ENCODE measurements around the gene EGFR. TPM values are rescaled to one million over a fixed set of nuclear protein-coding genes. Genes with fewer than 3 reads are reported as not detected.

The EGFR gene
- total and polyA plus RNA-seq, 2 donors (not counting 3 experiments of a cell fraction or from before 2014, with no cell fraction given), result 1.5 to 4.1 TPM

GRCh38 chr7:55036950-55037736 is 18.3 kb downstream of the EGFR start:
- POLR2A ChIA-PET, result no interaction called here
- Histone ChIP-seq H3K79me2 (ENCODE audit: control insufficient read depth, insufficient read depth, low read length) (no peaks in the 10 kb centered on the region), H3K4me1 (ENCODE audit: control insufficient read depth, extremely low read depth, insufficient read depth, low read length) (no peaks in the 10 kb centered on the region), H3K27me3 (ENCODE audit: control insufficient read depth in 2 of 2, insufficient read depth in 2 of 2, low read length in 2 of 2) (no peaks in the 10 kb centered on the region), H3K9me1 (replicated peaks; ENCODE audit: control insufficient read depth, extremely low read depth, insufficient read depth, low read length) (no peaks in the 10 kb centered on the region), H3K4me3 (replicated peaks in 1 of 3; ENCODE audit: insufficient read depth in 1 of 3, low read depth in 1 of 3, low read length in 3 of 3) (no peak overlapping the region), H3K9ac (replicated peaks; ENCODE audit: extremely low read depth, insufficient read depth, low read length) (no peak overlapping the region), H4K20me1 (replicated peaks; ENCODE audit: control insufficient read depth, extremely low read depth, insufficient read depth, low read length) (no peaks in the 10 kb centered on the region), H3K9me3 (replicated peaks; ENCODE audit: control insufficient read depth, insufficient read depth, low read length) (no peaks in the 10 kb centered on the region), H3K4me2 (ENCODE audit: insufficient read depth, low read length) (no peak overlapping the region), H2AFZ (ENCODE audit: low read depth, low read length) (no peak overlapping the region), H3K36me3 (ENCODE audit: control insufficient read depth in 2 of 2, extremely low read depth in 1 of 2, insufficient read depth in 2 of 2, low read length in 2 of 2) (no peaks in the 10 kb centered on the region), H3K27ac (ENCODE audit: insufficient read depth, low read depth, low read length) (no peak overlapping the region)
- intact Hi-C loops (cut with micrococcal nuclease), result no loop called here
- TF ChIP-seq MYC (IDR thresholded peaks at IDR 0.05; ENCODE audit: low read depth, low read length), result no peak
- TF ChIP-seq GATA2 (IDR thresholded peaks at IDR 0.05; ENCODE audit: insufficient read depth, insufficient read length, low read depth, low read length), result no peak
- TF ChIP-seq POLR2AphosphoS5 (IDR thresholded peaks at IDR 0.05; ENCODE audit: insufficient read depth, low read depth, low read length), result no peak
- no peak for TF ChIP-seq EZH2 (IDR thresholded peaks at IDR 0.05; ENCODE audit: borderline replicate concordance, low read depth, low read length, severe bottlenecking)
- TF ChIP-seq JUN (IDR thresholded peaks at IDR 0.05; ENCODE audit: borderline replicate concordance, insufficient read depth, insufficient read length, low read depth), result no peak
- TF ChIP-seq, protein P1, sequence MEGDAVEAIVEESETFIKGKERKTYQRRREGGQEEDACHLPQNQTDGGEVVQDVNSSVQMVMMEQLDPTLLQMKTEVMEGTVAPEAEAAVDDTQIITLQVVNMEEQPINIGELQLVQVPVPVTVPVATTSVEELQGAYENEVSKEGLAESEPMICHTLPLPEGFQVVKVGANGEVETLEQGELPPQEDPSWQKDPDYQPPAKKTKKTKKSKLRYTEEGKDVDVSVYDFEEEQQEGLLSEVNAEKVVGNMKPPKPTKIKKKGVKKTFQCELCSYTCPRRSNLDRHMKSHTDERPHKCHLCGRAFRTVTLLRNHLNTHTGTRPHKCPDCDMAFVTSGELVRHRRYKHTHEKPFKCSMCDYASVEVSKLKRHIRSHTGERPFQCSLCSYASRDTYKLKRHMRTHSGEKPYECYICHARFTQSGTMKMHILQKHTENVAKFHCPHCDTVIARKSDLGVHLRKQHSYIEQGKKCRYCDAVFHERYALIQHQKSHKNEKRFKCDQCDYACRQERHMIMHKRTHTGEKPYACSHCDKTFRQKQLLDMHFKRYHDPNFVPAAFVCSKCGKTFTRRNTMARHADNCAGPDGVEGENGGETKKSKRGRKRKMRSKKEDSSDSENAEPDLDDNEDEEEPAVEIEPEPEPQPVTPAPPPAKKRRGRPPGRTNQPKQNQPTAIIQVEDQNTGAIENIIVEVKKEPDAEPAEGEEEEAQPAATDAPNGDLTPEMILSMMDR (IDR thresholded peaks at IDR 0.05; ENCODE audit: extremely low read depth in 1 of 2, insufficient read depth in 1 of 2, low read depth in 1 of 2, low read length in 2 of 2), result no peak
- no peak for TF ChIP-seq POLR2A (IDR thresholded peaks at IDR 0.05; ENCODE audit: low read depth, low read length)
- TF ChIP-seq, protein P2, sequence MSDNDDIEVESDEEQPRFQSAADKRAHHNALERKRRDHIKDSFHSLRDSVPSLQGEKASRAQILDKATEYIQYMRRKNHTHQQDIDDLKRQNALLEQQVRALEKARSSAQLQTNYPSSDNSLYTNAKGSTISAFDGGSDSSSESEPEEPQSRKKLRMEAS (IDR thresholded peaks at IDR 0.05; ENCODE audit: insufficient read depth, insufficient read length), result no peak
- DNase-seq (ENCODE audit: low read depth, low spot score) (no peak), FAIRE-seq (no peak)
- no TSS peak for BruUV-seq (replicated peaks)
- dilution Hi-C loops (cut with MboI; ENCODE audit: extremely low pct_ligation_motif_present, low sequenced_read_pairs), result no loop called here
- CTCF ChIA-PET, result interaction anchor here (1.2 to 1.4 kb wide), 2 partner anchors 11 to 28 kb away, joined by 4 read pairs; no protein-coding TSS in a partner anchor

Data from endothelial cell of umbilical vein (primary cell).